Astrocyte (in vitro differentiated cells and primary cell): ENCODE data around the gene MYCBPAP. TPM values are rescaled to one million over a fixed set of nuclear protein-coding genes. Genes with fewer than 3 reads are reported as not detected.
A peak's percentile ranks its signal among the peaks of the same experiment; 100 is the strongest.

ENCODE experiments used
- DNase-seq: peaks from one replicate; pipeline ENCODE4 v3.0.0-alpha.2; 2010; ENCODE audit warnings: low read depth
- FAIRE-seq: peaks from 2 replicates; lab custom pipeline; 2011; peaks lifted over from hg19 to GRCh38; lab: Jason Lieb, UNC
- H2AFZ ChIP-seq: 2 replicates; pipeline ENCODE4 v1.6.0; 2012; ENCODE audit warnings: low read depth, low read length, inconsistent platforms
- H3K27ac ChIP-seq: 2 replicates; pipeline ENCODE4 v1.5.1; 2011; ENCODE audit warnings: low read depth, low read length, inconsistent platforms
- H3K27me3 ChIP-seq: 2 replicates; pipeline ENCODE4 v1.6.0; 2011; ENCODE audit warnings: low read length, inconsistent platforms; ENCODE audit not compliant: insufficient read depth
- H3K36me3 ChIP-seq: 2 replicates; pipeline ENCODE4 v1.5.1; 2011; ENCODE audit warnings: low read length, inconsistent platforms; ENCODE audit not compliant: insufficient read depth
- H3K4me1 ChIP-seq: 2 replicates; pipeline ENCODE4 v1.5.1; 2011; ENCODE audit warnings: low read length, inconsistent platforms; ENCODE audit not compliant: insufficient read depth
- H3K4me2 ChIP-seq: 2 replicates; pipeline ENCODE4 v1.6.0; 2012; ENCODE audit warnings: low read length, inconsistent platforms
- H3K4me3 ChIP-seq: 2 replicates; pipeline ENCODE4 v1.5.1; 2011; ENCODE audit warnings: low read depth, mild to moderate bottlenecking, low read length, inconsistent platforms; ENCODE audit not compliant: insufficient read depth
- H3K79me2 ChIP-seq: 2 replicates; pipeline ENCODE4 v1.6.0; 2012; ENCODE audit warnings: mild to moderate bottlenecking, low read length, inconsistent platforms; ENCODE audit not compliant: insufficient read depth
- H3K9ac ChIP-seq: 2 replicates; pipeline ENCODE4 v1.6.0; 2012; ENCODE audit warnings: mild to moderate bottlenecking, low read length, inconsistent platforms
- H3K9me3 ChIP-seq: 2 replicates; pipeline ENCODE4 v1.5.1; 2012; ENCODE audit warnings: low read depth, mild to moderate bottlenecking, low read length, inconsistent platforms; ENCODE audit not compliant: insufficient read depth
- H4K20me1 ChIP-seq: 2 replicates; pipeline ENCODE4 v1.6.0; 2012; ENCODE audit warnings: low read length, inconsistent platforms; ENCODE audit not compliant: insufficient read depth
- H3K27ac Mint-ChIP-seq: one replicate; pipeline ENCODE4 v1.8.0; 2021; ENCODE audit warnings: mild to moderate bottlenecking, mixed read lengths; ENCODE audit not compliant: unreplicated experiment
- H3K27me3 Mint-ChIP-seq: one replicate; pipeline ENCODE4 v1.8.0; 2021; ENCODE audit warnings: low read depth, mixed read lengths; ENCODE audit not compliant: unreplicated experiment
- H3K36me3 Mint-ChIP-seq: one replicate; pipeline ENCODE4 v1.8.0; 2021; ENCODE audit warnings: low read depth, mixed read lengths; ENCODE audit not compliant: unreplicated experiment
- H3K4me1 Mint-ChIP-seq: one replicate; pipeline ENCODE4 v1.8.0; 2021; ENCODE audit warnings: low read depth, mixed read lengths; ENCODE audit not compliant: unreplicated experiment
- H3K4me3 Mint-ChIP-seq: one replicate; pipeline ENCODE4 v1.8.0; 2021; ENCODE audit warnings: mild to moderate bottlenecking, moderate library complexity, mixed read lengths; ENCODE audit not compliant: unreplicated experiment
- H3K9me3 Mint-ChIP-seq: one replicate; pipeline ENCODE4 v1.8.0; 2021; ENCODE audit warnings: mild to moderate bottlenecking, mixed read lengths; ENCODE audit not compliant: unreplicated experiment
- EZH2 ChIP-seq: IDR thresholded peaks from 2 replicates; pipeline ENCODE4 v1.6.1; 2012; ENCODE audit warnings: mild to moderate bottlenecking, low read length, inconsistent platforms; ENCODE audit not compliant: insufficient read depth
- total RNA-seq: library from RNA; stranded (reverse); gene quantifications from 2 replicates; pipeline ENCODE4 v1.2.1, GENCODE V29; 2021
- TF ChIP-seq, protein P1 (sequence below): IDR thresholded peaks from 2 replicates; pipeline ENCODE4 v1.5.1; 2011; ENCODE audit warnings: low read depth, mild to moderate bottlenecking, inconsistent platforms, low read length, moderate library complexity; ENCODE audit not compliant: insufficient read depth

The MYCBPAP gene
- total RNA-seq, 1 donor from 2014 or later = 1.4 TPM

DNA sequence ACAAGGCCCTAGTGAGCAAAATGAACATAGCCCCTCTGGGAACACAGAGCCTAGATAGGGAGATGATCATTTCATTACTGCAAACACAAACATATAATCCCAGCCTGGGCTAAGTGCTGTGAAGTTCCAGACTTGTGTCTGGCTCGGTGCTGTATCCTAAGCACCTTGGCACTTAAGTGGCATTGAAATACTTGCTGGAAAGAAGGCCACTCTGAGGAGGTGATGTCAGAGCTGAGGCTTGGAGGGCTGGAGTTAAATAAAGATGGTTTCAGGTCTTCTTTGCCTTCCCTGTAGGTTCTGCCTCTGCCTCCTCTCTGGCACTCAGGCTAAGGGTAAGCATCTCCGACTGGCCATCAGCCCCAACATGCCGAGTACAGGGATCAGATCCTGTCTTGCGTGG is 49.9 kb downstream of the MYCBPAP start:
- no peak for FAIRE-seq
- Histone ChIP-seq H3K27me3 (peaks cover 41% of the 10 kb centered on the region), H3K9ac (no peak overlapping the region), H4K20me1 (peaks cover 15% of the 10 kb centered on the region), H3K4me3 (no peak overlapping the region), H3K4me1 (peaks cover 20% of the 10 kb centered on the region), H2AFZ (no peak overlapping the region), H3K4me2 (no peak overlapping the region), H3K36me3 (no peaks in the 10 kb centered on the region), H3K79me2 (no peaks in the 10 kb centered on the region), H3K9me3 (no peaks in the 10 kb centered on the region), H3K27ac (no peak overlapping the region)
- H3K4me3 Mint-ChIP-seq = no peak overlapping the region
- no peak overlapping the region for H3K27ac Mint-ChIP-seq
- peaks cover 5% of the 10 kb centered on the region for H3K4me1 Mint-ChIP-seq
- DNase-seq = no peak
- peaks cover 20% of the 10 kb centered on the region for H3K36me3 Mint-ChIP-seq
- no peak for TF ChIP-seq EZH2
- TF ChIP-seq, protein P1, sequence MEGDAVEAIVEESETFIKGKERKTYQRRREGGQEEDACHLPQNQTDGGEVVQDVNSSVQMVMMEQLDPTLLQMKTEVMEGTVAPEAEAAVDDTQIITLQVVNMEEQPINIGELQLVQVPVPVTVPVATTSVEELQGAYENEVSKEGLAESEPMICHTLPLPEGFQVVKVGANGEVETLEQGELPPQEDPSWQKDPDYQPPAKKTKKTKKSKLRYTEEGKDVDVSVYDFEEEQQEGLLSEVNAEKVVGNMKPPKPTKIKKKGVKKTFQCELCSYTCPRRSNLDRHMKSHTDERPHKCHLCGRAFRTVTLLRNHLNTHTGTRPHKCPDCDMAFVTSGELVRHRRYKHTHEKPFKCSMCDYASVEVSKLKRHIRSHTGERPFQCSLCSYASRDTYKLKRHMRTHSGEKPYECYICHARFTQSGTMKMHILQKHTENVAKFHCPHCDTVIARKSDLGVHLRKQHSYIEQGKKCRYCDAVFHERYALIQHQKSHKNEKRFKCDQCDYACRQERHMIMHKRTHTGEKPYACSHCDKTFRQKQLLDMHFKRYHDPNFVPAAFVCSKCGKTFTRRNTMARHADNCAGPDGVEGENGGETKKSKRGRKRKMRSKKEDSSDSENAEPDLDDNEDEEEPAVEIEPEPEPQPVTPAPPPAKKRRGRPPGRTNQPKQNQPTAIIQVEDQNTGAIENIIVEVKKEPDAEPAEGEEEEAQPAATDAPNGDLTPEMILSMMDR = no peak
- H3K27me3 Mint-ChIP-seq = peaks cover 48% of the 10 kb centered on the region
- H3K9me3 Mint-ChIP-seq = no peaks in the 10 kb centered on the region

DNA sequence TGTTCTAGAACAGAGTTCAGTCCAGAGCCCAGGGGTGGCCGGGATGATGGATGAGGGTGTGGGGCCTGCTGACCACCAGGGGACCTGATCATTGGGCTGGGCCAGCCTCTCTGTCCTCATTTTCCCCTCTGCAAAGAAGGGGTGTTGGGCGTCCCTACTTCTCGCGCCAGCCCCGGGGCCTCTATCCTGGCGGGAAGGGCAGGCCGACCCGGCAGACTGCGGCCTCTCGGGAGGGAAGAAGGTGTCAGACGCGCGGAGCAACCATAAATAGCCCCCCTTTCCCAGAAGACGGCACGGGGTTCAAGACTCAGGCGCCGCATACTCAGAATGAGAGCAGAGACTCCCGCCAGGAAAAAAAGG is 50.3 kb downstream of the MYCBPAP start:
- H3K4me1 Mint-ChIP-seq = peaks cover 5% of the 10 kb centered on the region
- no peak overlapping the region for H3K9ac ChIP-seq
- H4K20me1 ChIP-seq = peaks cover 15% of the 10 kb centered on the region
- H3K4me1 ChIP-seq = peaks cover 20% of the 10 kb centered on the region
- peaks cover 20% of the 10 kb centered on the region for H3K36me3 Mint-ChIP-seq
- no peak overlapping the region for H3K4me3 ChIP-seq
- peak overlapping the region; percentile 86 for H3K4me2 ChIP-seq
- DNase-seq (no peak), FAIRE-seq (no peak)
- no peak overlapping the region for H3K4me3 Mint-ChIP-seq
- H3K79me2 ChIP-seq = no peaks in the 10 kb centered on the region
- H2AFZ ChIP-seq = no peak overlapping the region
- no peak for TF ChIP-seq EZH2
- TF ChIP-seq, protein P1 = no peak
- peaks cover 46% of the 10 kb centered on the region for H3K27me3 ChIP-seq
- H3K27me3 Mint-ChIP-seq = peaks cover 48% of the 10 kb centered on the region
- H3K9me3 Mint-ChIP-seq = no peaks in the 10 kb centered on the region
- no peaks in the 10 kb centered on the region for H3K36me3 ChIP-seq
- H3K27ac Mint-ChIP-seq = no peak overlapping the region
- no peak overlapping the region for H3K27ac ChIP-seq
- no peaks in the 10 kb centered on the region for H3K9me3 ChIP-seq

DNA sequence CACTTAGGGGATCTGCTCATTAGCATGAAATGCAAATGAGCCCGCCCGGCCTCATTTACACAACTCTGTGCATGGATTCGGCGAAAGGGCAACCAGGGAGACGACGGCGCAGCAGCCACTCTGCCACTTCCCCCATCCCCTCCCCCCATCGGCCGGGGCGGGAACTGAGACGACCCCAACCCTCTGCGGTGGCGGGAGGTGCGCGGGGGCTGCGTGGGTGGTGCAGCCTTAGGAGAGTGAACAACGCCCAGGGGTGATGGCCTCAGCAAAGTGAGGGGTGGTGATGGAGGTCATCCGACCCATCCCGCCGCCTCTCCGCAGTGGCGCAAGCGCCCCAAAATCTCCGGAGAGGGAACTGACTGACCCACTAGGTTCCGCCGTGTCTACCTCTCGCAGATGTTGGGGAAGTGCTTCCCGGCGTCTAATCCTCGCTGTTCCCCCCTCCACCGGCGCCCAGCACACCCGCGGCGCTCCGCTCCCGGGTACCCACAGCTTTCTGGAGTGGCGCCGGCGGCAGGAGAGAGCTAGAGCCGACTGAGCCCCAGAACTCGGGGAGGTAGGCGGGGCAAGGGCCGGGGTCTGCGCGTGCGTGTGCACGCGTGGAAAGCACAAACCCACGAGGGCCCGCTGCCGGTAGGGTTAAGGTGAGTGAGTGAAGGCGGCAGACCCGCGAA is 50.8 kb downstream of the MYCBPAP start:
- Histone ChIP-seq H3K36me3 (no peaks in the 10 kb centered on the region), H4K20me1 (peaks cover 15% of the 10 kb centered on the region), H2AFZ (no peak overlapping the region), H3K27ac (no peak overlapping the region), H3K9me3 (no peaks in the 10 kb centered on the region), H3K4me3 (no peak overlapping the region), H3K4me1 (peaks cover 20% of the 10 kb centered on the region), H3K9ac (no peak overlapping the region), H3K79me2 (no peaks in the 10 kb centered on the region), H3K27me3 (peaks cover 51% of the 10 kb centered on the region), H3K4me2 (peak overlapping the region; percentile 86)
- FAIRE-seq = no peak
- no peak for TF ChIP-seq EZH2
- no peak for DNase-seq
- Mint-ChIP-seq H3K27me3 (peaks cover 47% of the 10 kb centered on the region), H3K9me3 (no peaks in the 10 kb centered on the region), H3K27ac (no peak overlapping the region), H3K4me1 (peaks cover 5% of the 10 kb centered on the region), H3K36me3 (peaks cover 17% of the 10 kb centered on the region), H3K4me3 (no peak overlapping the region)
